Ishikawa (cell line): ENCODE results near the gene GALNT14.

Source experiments
- MAX ChIP-seq: IDR thresholded peaks from 2 replicates; pipeline ENCODE4 v1.6.1; 2012
- NFIC ChIP-seq: IDR thresholded peaks from 2 replicates; pipeline ENCODE4 v1.6.1; 2012
- REST ChIP-seq: IDR thresholded peaks from 2 replicates; pipeline ENCODE4 v1.6.1; 2012; ENCODE audit warnings: low read depth, mild to moderate bottlenecking

DNA sequence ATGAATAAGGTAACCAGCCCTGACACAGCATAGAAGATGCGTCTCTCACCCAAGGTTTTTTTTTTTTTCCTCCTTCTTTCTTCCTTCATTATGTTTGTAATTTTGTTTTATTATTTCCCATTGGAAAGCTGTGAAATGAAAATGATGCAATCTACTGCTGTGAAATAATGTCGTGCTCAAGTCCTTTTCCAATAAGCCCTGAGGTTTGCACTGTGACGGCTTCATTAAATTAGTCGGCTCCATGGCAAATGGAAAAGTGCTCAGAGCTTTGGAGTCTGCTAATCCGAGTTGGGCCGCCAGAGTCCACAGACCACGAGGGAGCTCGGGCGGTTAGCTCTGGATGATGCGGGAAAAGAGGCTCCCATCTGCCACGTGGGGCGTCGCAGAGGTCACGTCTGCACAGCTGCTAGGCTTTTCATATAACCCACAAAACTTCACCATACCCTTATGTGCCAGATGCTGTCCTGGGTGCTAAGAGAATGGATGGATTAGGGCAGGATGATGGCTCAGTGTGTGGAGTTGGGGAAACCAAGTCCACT is 238.7 kb downstream of the GALNT14 start:
- TF ChIP-seq MAX (no peak), NFIC (no peak), REST (no peak)
